Astrocyte (in vitro differentiated cells and primary cell): ENCODE data around the gene SPATA16. TPM values are rescaled to one million over a fixed set of nuclear protein-coding genes. Genes with fewer than 3 reads are reported as not detected.

Experiments
- DNase-seq: peaks from one replicate; pipeline ENCODE4 v3.0.0-alpha.2; 2010; ENCODE audit warnings: low read depth
- FAIRE-seq: peaks from 2 replicates; lab custom pipeline; 2011; peaks lifted over from hg19 to GRCh38; lab: Jason Lieb, UNC
- H2AFZ ChIP-seq: 2 replicates; pipeline ENCODE4 v1.6.0; 2012; ENCODE audit warnings: low read depth, low read length, inconsistent platforms
- H3K27ac ChIP-seq: 2 replicates; pipeline ENCODE4 v1.5.1; 2011; ENCODE audit warnings: low read depth, low read length, inconsistent platforms
- H3K27me3 ChIP-seq: 2 replicates; pipeline ENCODE4 v1.6.0; 2011; ENCODE audit warnings: low read length, inconsistent platforms; ENCODE audit not compliant: insufficient read depth
- H3K36me3 ChIP-seq: 2 replicates; pipeline ENCODE4 v1.5.1; 2011; ENCODE audit warnings: low read length, inconsistent platforms; ENCODE audit not compliant: insufficient read depth
- H3K4me1 ChIP-seq: 2 replicates; pipeline ENCODE4 v1.5.1; 2011; ENCODE audit warnings: low read length, inconsistent platforms; ENCODE audit not compliant: insufficient read depth
- H3K4me2 ChIP-seq: 2 replicates; pipeline ENCODE4 v1.6.0; 2012; ENCODE audit warnings: low read length, inconsistent platforms
- H3K4me3 ChIP-seq: 2 replicates; pipeline ENCODE4 v1.5.1; 2011; ENCODE audit warnings: low read depth, mild to moderate bottlenecking, low read length, inconsistent platforms; ENCODE audit not compliant: insufficient read depth
- H3K79me2 ChIP-seq: 2 replicates; pipeline ENCODE4 v1.6.0; 2012; ENCODE audit warnings: mild to moderate bottlenecking, low read length, inconsistent platforms; ENCODE audit not compliant: insufficient read depth
- H3K9ac ChIP-seq: 2 replicates; pipeline ENCODE4 v1.6.0; 2012; ENCODE audit warnings: mild to moderate bottlenecking, low read length, inconsistent platforms
- H3K9me3 ChIP-seq: 2 replicates; pipeline ENCODE4 v1.5.1; 2012; ENCODE audit warnings: low read depth, mild to moderate bottlenecking, low read length, inconsistent platforms; ENCODE audit not compliant: insufficient read depth
- H4K20me1 ChIP-seq: 2 replicates; pipeline ENCODE4 v1.6.0; 2012; ENCODE audit warnings: low read length, inconsistent platforms; ENCODE audit not compliant: insufficient read depth
- H3K27ac Mint-ChIP-seq: one replicate; pipeline ENCODE4 v1.8.0; 2021; ENCODE audit warnings: mild to moderate bottlenecking, mixed read lengths; ENCODE audit not compliant: unreplicated experiment
- H3K27me3 Mint-ChIP-seq: one replicate; pipeline ENCODE4 v1.8.0; 2021; ENCODE audit warnings: low read depth, mixed read lengths; ENCODE audit not compliant: unreplicated experiment
- H3K36me3 Mint-ChIP-seq: one replicate; pipeline ENCODE4 v1.8.0; 2021; ENCODE audit warnings: low read depth, mixed read lengths; ENCODE audit not compliant: unreplicated experiment
- H3K4me1 Mint-ChIP-seq: one replicate; pipeline ENCODE4 v1.8.0; 2021; ENCODE audit warnings: low read depth, mixed read lengths; ENCODE audit not compliant: unreplicated experiment
- H3K4me3 Mint-ChIP-seq: one replicate; pipeline ENCODE4 v1.8.0; 2021; ENCODE audit warnings: mild to moderate bottlenecking, moderate library complexity, mixed read lengths; ENCODE audit not compliant: unreplicated experiment
- H3K9me3 Mint-ChIP-seq: one replicate; pipeline ENCODE4 v1.8.0; 2021; ENCODE audit warnings: mild to moderate bottlenecking, mixed read lengths; ENCODE audit not compliant: unreplicated experiment
- CTCF ChIP-seq: IDR thresholded peaks from 2 replicates; pipeline ENCODE4 v1.5.1; 2011; ENCODE audit warnings: low read depth, mild to moderate bottlenecking, inconsistent platforms, low read length, moderate library complexity; ENCODE audit not compliant: insufficient read depth
- EZH2 ChIP-seq: IDR thresholded peaks from 2 replicates; pipeline ENCODE4 v1.6.1; 2012; ENCODE audit warnings: mild to moderate bottlenecking, low read length, inconsistent platforms; ENCODE audit not compliant: insufficient read depth
- total RNA-seq: library from RNA; stranded (reverse); gene quantifications from 2 replicates; pipeline ENCODE4 v1.2.1, GENCODE V29; 2021

SPATA16 gene
- total RNA-seq, 1 donor from 2014 or later: not detected

- no peak overlapping the region for H2AFZ ChIP-seq
- FAIRE-seq (no peak), DNase-seq (no peak)
- Mint-ChIP-seq H3K36me3 (no peaks in the 10 kb centered on the region), H3K9me3 (peaks cover 2% of the 10 kb centered on the region), H3K27me3 (peaks cover 2% of the 10 kb centered on the region), H3K4me3 (no peak overlapping the region), H3K27ac (no peak overlapping the region), H3K4me1 (no peaks in the 10 kb centered on the region)
- no peaks in the 10 kb centered on the region for H3K9me3 ChIP-seq
- no peaks in the 10 kb centered on the region for H3K4me1 ChIP-seq
- no peak overlapping the region for H3K4me2 ChIP-seq
- H3K27ac ChIP-seq: no peak overlapping the region
- H3K27me3 ChIP-seq: no peaks in the 10 kb centered on the region
- TF ChIP-seq EZH2 (no peak), CTCF (no peak)
- H3K36me3 ChIP-seq: no peaks in the 10 kb centered on the region
- H3K9ac ChIP-seq: no peak overlapping the region
- no peak overlapping the region for H3K4me3 ChIP-seq
- no peaks in the 10 kb centered on the region for H3K79me2 ChIP-seq
- H4K20me1 ChIP-seq: no peaks in the 10 kb centered on the region
These were observed 301.4 kb downstream of the SPATA16 start for GRCh38 chr3:172839679-172840078.
